GM12878 (cell line): ENCODE data around the gene BCHE.

Experiments
- ATF7 ChIP-seq: fragments of 450-650 bp; IDR thresholded peaks from 2 replicates; pipeline ENCODE4 v1.6.1; 2016; ENCODE audit warnings: low read depth, mild to moderate bottlenecking
- BHLHE40 ChIP-seq, 2 experiments: fragments of 450-650 bp in 1 of 2; IDR thresholded peaks; 2 replicates each; pipeline ENCODE4 v1.6.1; 2011 to 2017; ENCODE audit warnings: low read depth in 2 of 2, borderline replicate concordance in 1 of 2, improper control_type of control experiment in 1 of 2, low read length in 1 of 2, mild to moderate bottlenecking in 1 of 2
- BRCA1 ChIP-seq: IDR thresholded peaks from 2 replicates; pipeline ENCODE4 v1.6.1; 2011; ENCODE audit warnings: low read depth, low read length, improper control_type of control experiment
- CHD1 ChIP-seq: IDR thresholded peaks from 2 replicates; pipeline ENCODE4 v1.6.1; 2012; ENCODE audit warnings: low read depth, low read length, improper control_type of control experiment
- EP300 ChIP-seq, 2 experiments: fragments of 150-350 bp in 1 of 2; IDR thresholded peaks; 2 replicates each; pipeline ENCODE4 v1.6.1; 2011 to 2012; ENCODE audit warnings: low read depth in 2 of 2, low read length in 2 of 2, borderline replicate concordance in 1 of 2, improper control_type of control experiment in 1 of 2, inconsistent platforms in 1 of 2; ENCODE audit not compliant: control insufficient read depth in 1 of 2
- ETV6 ChIP-seq, 2 experiments: fragments of 450-650 bp in 1 of 2; IDR thresholded peaks in 1 of 2; conservative IDR thresholded peaks in 1 of 2; 2 replicates each; pipeline ENCODE4 v1.6.1; 2014; ENCODE audit warnings: antibody characterized with exemption in 1 of 2, borderline replicate concordance in 1 of 2, low read depth in 1 of 2, mild to moderate bottlenecking in 1 of 2, moderate library complexity in 1 of 2
- NFXL1 ChIP-seq: fragments of 450-650 bp; IDR thresholded peaks from 2 replicates; pipeline ENCODE4 v1.6.1; 2017; ENCODE audit warnings: antibody characterized with exemption, mild to moderate bottlenecking, borderline replicate concordance
- TF ChIP-seq, protein P1 (sequence below): IDR thresholded peaks from 2 replicates; pipeline ENCODE4 v1.6.1; 2011; ENCODE audit warnings: low read depth, mild to moderate bottlenecking, low read length, moderate library complexity, borderline replicate concordance; ENCODE audit errors: extremely low read depth
- TF ChIP-seq, protein P2 (sequence below), 3 experiments: IDR thresholded peaks in 2 of 3; conservative IDR thresholded peaks in 1 of 3; 2 replicates each; pipeline ENCODE4 v1.5.1; 2011; ENCODE audit warnings: low read depth in 3 of 3, low read length in 3 of 3, mild to moderate bottlenecking in 3 of 3, control low read depth in 2 of 3, moderate library complexity in 2 of 3, inconsistent platforms in 1 of 3, mixed read lengths in 1 of 3; ENCODE audit not compliant: control insufficient read depth in 2 of 3, insufficient read depth in 1 of 3; ENCODE audit errors: extremely low read depth in 1 of 3
- TF ChIP-seq, protein P3 (sequence below): fragments of 450-650 bp; IDR thresholded peaks from 2 replicates; pipeline ENCODE4 v1.6.1; 2018; ENCODE audit warnings: borderline replicate concordance, mild to moderate bottlenecking; ENCODE audit not compliant: partially characterized antibody
- TF ChIP-seq, protein P4 (sequence below): IDR thresholded peaks from 2 replicates; pipeline ENCODE4 v1.6.1; 2011; ENCODE audit warnings: borderline replicate concordance, low read depth, mild to moderate bottlenecking, moderate library complexity, low read length; ENCODE audit not compliant: insufficient read depth, poor library complexity, severe bottlenecking

DNA sequence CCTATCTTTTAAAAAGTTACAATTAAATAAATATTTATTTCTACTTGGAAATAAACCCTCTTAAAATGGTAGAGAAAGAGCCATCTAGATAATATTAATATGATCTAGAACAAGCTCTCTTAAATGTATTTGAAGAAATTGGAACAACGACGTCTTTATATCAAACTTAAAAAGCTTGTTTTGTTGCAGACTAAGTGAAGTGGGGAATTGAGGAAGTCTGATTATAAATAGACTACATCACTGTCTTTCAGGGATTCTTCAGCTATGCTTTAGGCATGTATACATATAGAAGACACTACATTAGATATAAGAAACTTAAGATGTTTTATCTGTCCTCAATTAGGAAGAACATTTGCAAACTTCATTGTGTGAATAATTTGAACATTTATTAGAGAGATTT is 1.8 kb downstream of the BCHE start:
- TF ChIP-seq EP300 (IDR thresholded peaks at IDR 0.05; ENCODE audit: borderline replicate concordance in 1 of 2, control insufficient read depth in 1 of 2, low read depth in 2 of 2, low read length in 2 of 2) (no peak), ATF7 (no peak), BRCA1 (no peak), CHD1 (no peak), NFXL1 (no peak), BHLHE40 (IDR thresholded peaks at IDR 0.05; ENCODE audit: borderline replicate concordance in 1 of 2, low read depth in 2 of 2, low read length in 1 of 2) (no peak), ETV6 (conservative IDR thresholded peaks at IDR 0.05 in 1 of 2, IDR thresholded peaks at IDR 0.05 in 1 of 2; ENCODE audit: borderline replicate concordance in 1 of 2, low read depth in 1 of 2) (no peak)
- TF ChIP-seq, protein P1, sequence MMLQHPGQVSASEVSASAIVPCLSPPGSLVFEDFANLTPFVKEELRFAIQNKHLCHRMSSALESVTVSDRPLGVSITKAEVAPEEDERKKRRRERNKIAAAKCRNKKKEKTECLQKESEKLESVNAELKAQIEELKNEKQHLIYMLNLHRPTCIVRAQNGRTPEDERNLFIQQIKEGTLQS, result no peak
- TF ChIP-seq, protein P2, sequence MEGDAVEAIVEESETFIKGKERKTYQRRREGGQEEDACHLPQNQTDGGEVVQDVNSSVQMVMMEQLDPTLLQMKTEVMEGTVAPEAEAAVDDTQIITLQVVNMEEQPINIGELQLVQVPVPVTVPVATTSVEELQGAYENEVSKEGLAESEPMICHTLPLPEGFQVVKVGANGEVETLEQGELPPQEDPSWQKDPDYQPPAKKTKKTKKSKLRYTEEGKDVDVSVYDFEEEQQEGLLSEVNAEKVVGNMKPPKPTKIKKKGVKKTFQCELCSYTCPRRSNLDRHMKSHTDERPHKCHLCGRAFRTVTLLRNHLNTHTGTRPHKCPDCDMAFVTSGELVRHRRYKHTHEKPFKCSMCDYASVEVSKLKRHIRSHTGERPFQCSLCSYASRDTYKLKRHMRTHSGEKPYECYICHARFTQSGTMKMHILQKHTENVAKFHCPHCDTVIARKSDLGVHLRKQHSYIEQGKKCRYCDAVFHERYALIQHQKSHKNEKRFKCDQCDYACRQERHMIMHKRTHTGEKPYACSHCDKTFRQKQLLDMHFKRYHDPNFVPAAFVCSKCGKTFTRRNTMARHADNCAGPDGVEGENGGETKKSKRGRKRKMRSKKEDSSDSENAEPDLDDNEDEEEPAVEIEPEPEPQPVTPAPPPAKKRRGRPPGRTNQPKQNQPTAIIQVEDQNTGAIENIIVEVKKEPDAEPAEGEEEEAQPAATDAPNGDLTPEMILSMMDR (IDR thresholded peaks at IDR 0.05 in 2 of 3, conservative IDR thresholded peaks at IDR 0.05 in 1 of 3; ENCODE audit: control insufficient read depth in 2 of 3, extremely low read depth in 1 of 3, insufficient read depth in 1 of 3, low read depth in 3 of 3, low read length in 3 of 3), result no peak
- TF ChIP-seq, protein P3, sequence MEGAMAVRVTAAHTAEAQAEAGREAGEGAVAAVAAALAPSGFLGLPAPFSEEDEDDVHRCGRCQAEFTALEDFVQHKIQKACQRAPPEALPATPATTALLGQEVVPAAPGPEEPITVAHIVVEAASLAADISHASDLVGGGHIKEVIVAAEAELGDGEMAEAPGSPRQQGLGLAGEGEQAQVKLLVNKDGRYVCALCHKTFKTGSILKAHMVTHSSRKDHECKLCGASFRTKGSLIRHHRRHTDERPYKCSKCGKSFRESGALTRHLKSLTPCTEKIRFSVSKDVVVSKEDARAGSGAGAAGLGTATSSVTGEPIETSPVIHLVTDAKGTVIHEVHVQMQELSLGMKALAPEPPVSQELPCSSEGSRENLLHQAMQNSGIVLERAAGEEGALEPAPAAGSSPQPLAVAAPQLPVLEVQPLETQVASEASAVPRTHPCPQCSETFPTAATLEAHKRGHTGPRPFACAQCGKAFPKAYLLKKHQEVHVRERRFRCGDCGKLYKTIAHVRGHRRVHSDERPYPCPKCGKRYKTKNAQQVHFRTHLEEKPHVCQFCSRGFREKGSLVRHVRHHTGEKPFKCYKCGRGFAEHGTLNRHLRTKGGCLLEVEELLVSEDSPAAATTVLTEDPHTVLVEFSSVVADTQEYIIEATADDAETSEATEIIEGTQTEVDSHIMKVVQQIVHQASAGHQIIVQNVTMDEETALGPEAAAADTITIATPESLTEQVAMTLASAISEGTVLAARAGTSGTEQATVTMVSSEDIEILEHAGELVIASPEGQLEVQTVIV, result no peak
- TF ChIP-seq, protein P4, sequence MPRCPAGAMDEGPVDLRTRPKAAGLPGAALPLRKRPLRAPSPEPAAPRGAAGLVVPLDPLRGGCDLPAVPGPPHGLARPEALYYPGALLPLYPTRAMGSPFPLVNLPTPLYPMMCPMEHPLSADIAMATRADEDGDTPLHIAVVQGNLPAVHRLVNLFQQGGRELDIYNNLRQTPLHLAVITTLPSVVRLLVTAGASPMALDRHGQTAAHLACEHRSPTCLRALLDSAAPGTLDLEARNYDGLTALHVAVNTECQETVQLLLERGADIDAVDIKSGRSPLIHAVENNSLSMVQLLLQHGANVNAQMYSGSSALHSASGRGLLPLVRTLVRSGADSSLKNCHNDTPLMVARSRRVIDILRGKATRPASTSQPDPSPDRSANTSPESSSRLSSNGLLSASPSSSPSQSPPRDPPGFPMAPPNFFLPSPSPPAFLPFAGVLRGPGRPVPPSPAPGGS, result no peak
